ENCODE results near the gene RAPGEF4. TPM values are rescaled to one million over a fixed set of nuclear protein-coding genes. Genes with fewer than 3 reads are reported as not detected.
"Not testable (repeated sequence)": the region's sequence is repeated elsewhere in the genome, so short reads cannot be mapped to it uniquely, and the experiment has no call there.

Gene RAPGEF4
- total RNA-seq, 1 donor from 2014 or later, result 12.6 TPM

- intact Hi-C loops (cut with DNase I), result no loop called here
Observed at GRCh38 chr2:173032032-173032431, 296.4 kb downstream of the RAPGEF4 start.

DNA sequence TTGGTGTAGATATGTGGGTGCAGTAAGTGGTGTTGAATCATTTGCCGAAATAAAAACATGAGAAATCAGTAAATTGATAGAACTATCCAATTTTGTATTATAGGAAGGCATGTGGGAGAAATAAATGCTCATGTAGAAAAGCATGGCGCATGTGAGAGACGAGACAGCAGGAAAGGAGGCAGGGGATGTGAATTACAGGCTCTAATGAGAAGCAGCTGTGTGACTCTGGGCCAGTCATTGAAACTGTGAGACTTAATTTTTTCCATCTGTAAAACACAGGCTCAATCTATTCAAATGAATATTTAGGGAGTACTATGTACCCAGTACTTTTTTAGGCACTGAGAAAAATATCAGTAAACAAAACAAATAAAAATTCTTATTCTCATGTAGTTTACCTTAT, 297.4 kb downstream of the RAPGEF4 start:
- intact Hi-C loops (cut with DNase I), result no loop called here
- no peak for DNase-seq (ENCODE audit: low spot score)

More at GRCh38 chr2:173032032-173032431, 296.4 kb downstream of the RAPGEF4 start:
- no peak for DNase-seq (ENCODE audit: low spot score)

DNA sequence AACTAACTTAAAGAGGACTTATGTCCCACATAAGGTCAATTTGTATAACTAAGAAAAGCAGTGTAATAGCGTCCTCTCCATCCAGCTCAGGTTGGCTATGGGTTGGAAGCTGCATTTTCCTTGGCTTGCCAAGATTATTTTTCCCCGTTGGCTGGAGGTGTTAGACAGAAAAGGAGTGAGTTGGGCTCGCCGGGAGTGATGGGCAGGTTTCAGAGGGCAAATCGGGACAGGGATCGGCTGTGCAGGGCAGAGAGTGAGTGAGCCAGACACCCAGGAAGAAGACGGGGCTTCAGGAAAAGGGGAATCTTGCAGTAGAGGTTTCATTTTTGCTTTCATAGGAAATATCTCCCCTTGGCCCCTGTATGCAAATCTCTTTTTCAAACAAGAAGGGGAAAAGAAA, 298.5 kb downstream of the RAPGEF4 start:
- intact Hi-C loops (cut with DNase I), result no loop called here
- no peak for DNase-seq (ENCODE audit: low spot score)

- intact Hi-C loops (cut with DNase I), result loop anchor here (2.0 kb wide), 1 partner anchor 35 kb away; no protein-coding TSS in a partner anchor
- DNase-seq (ENCODE audit: low spot score), result no peak
Observed at GRCh38 chr2:173037245-173038120, 301.8 kb downstream of the RAPGEF4 start.

DNA sequence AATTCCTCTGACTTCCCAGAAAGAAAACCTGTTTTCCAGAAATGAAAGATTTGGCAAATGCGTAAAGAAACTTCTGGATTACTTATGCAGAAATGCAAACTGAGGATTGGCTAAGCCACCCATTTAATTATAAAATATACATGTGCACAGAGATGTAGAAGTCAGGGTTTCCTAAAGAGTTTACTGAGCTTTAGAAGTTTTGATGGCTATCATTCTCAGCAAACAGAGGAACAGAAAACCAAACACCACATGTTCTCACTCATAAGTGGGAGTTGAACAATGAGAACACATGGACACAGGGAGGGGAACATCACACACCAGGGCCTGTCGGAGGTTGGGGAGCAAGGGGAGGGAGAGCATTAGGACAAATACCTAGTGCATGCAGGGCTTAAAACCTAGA, 302.6 kb downstream of the RAPGEF4 start:
- intact Hi-C loops (cut with DNase I); DNase-seq (ENCODE audit: low spot score): not testable (repeated sequence)

GRCh38 chr2:173040729-173041128, 305.1 kb downstream of the RAPGEF4 start:
- no peak for DNase-seq (ENCODE audit: low spot score)
- intact Hi-C loops (cut with DNase I), result no loop called here

- intact Hi-C loops (cut with DNase I), result no loop called here
Observed at GRCh38 chr2:173043476-173043875, 307.8 kb downstream of the RAPGEF4 start.

DNA sequence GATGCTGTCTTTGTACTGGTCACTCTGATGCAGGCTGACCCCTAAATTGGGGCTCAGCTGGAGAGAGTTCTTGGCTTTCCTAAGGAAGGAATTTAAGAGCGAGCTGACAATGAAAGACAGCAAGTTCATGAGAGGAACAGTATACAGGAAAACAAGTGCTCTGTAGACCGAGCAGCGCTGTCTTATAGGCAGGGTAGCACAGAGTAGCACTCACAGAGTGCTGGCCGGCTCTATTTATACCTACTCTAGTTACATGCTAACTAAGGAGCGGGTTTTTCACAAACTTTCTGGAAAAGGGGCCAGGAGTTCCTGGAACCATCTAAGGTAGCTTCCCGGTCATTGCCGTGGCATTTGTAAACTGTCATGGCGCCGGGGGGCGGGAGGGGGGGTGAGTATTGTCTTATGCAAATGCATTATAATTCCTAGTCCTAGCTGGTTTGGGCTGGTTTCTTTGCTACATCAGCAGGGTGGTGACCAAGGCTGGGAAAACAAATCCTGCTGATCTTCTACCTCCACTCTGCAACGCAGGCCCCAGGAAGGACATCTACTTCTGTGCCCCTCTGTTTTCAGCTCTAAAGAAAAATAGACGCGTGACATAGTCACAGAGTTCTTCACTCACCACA, 308.4 kb downstream of the RAPGEF4 start:
- no peak for DNase-seq (ENCODE audit: low spot score)
- intact Hi-C loops (cut with DNase I), result no loop called here

More at GRCh38 chr2:173043476-173043875, 307.8 kb downstream of the RAPGEF4 start:
- no peak for DNase-seq (ENCODE audit: low spot score)

- no peak for DNase-seq (ENCODE audit: low spot score)
- intact Hi-C loops (cut with DNase I), result no loop called here
Observed at GRCh38 chr2:173044686-173045085, 309.0 kb downstream of the RAPGEF4 start.

- DNase-seq (ENCODE audit: low spot score), result no peak
- intact Hi-C loops (cut with DNase I), result no loop called here
Observed at GRCh38 chr2:173045181-173045580, 309.5 kb downstream of the RAPGEF4 start.

DNA sequence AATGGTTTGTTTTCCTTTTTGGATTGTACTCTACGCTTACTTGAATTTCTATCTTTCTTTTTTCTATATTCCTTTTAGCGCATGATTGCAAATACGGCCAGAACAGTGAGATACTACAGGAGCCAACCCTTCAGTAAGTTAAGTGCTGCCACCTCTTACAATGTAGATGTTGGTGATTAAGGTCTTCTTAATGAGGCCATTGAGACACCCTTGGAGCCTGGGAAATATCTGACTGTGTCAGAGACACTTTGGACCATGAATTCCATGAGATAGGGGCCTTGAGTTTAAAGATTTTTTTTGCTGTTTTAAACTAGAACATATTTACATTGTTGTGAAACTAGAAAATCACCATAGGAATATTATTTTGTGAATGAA, 312.9 kb downstream of the RAPGEF4 start:
- intact Hi-C loops (cut with DNase I), result no loop called here
- DNase-seq (ENCODE audit: low spot score), result no peak

GRCh38 chr2:173048897-173049661, 313.4 kb downstream of the RAPGEF4 start:
- intact Hi-C loops (cut with DNase I), result no loop called here
- no peak for DNase-seq (ENCODE audit: low spot score)

DNA sequence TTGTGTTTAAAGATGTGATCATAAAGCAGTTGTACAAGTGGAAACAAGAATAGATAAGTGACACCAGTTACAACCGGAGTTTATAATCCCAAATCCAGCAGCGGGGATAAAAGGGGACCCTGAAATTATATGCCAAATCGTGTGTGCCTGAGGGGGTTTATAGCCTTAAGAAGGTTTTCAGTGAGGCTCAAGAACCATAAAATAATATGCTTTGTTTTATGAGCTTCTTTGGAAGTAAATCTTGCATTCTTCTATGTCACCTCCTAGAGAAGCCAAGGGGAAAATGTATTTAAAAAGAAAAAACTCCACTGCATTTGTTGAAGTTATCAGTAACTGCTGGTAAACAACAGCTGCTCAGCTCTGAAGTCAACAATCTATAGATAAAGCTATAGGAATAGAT, 314.2 kb downstream of the RAPGEF4 start:
- intact Hi-C loops (cut with DNase I), result no loop called here
- DNase-seq (ENCODE audit: low spot score), result no peak

DNA sequence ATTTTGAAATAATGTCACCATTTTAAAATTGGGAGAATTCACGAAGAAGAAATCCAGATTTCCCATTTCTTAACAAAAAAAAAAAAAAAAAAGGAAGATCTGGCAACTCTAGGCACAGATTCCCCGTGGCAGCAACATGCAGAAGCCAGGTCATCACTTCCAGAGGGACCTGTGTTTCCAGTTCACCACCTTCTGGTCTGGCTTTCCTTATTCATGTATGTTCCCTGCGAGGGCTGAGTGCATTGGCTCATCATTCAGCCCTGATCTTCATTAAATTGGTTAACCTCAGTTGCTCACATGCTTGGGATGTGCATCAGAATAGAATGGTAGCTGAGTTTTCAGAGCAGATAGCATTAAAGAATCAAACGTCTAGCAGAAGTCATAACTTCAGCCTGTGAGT, 315.0 kb downstream of the RAPGEF4 start:
- no peak for DNase-seq (ENCODE audit: low spot score)
- intact Hi-C loops (cut with DNase I), result no loop called here

DNA sequence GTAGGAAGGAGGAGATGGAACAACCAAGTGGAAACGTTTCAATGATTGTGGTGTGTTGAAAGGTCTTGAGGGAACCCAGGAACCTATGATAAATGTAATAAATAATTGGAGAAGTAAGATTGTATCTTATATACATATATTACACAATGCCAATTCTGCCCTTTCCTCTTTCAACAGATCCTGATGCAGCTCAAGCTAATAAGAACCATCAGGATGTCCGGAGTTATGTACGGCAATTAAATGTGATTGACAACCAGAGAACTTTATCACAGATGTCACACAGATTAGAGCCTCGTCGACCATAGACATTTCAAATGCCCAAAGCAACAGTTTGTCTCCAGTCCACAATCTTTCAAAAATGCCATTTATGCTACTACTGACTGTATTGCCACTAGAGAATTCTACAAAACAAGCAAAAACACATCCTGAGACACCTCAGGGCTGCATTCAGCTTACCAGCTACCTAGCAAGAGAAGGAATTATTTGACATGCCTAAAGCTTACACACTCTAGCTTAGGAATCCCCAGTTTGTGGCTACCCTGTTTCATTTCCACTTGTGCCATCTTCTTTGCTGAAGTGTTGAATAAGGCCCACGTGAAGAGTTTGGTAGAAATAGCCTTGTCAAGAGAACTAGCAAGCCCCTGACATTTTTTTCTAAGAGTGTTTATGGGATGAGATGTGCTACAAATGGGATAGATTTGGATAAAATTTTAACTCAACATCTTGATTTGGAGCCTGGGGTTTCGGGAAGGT, 316.0 kb downstream of the RAPGEF4 start:
- no peak for DNase-seq (ENCODE audit: low spot score)
- intact Hi-C loops (cut with DNase I), result no loop called here

GRCh38 chr2:173053043-173053699, 317.5 kb downstream of the RAPGEF4 start:
- intact Hi-C loops (cut with DNase I), result no loop called here
- no peak for DNase-seq (ENCODE audit: low spot score)

GRCh38 chr2:173054466-173054865, 318.8 kb downstream of the RAPGEF4 start:
- DNase-seq (ENCODE audit: low spot score), result no peak
- intact Hi-C loops (cut with DNase I), result no loop called here

DNA sequence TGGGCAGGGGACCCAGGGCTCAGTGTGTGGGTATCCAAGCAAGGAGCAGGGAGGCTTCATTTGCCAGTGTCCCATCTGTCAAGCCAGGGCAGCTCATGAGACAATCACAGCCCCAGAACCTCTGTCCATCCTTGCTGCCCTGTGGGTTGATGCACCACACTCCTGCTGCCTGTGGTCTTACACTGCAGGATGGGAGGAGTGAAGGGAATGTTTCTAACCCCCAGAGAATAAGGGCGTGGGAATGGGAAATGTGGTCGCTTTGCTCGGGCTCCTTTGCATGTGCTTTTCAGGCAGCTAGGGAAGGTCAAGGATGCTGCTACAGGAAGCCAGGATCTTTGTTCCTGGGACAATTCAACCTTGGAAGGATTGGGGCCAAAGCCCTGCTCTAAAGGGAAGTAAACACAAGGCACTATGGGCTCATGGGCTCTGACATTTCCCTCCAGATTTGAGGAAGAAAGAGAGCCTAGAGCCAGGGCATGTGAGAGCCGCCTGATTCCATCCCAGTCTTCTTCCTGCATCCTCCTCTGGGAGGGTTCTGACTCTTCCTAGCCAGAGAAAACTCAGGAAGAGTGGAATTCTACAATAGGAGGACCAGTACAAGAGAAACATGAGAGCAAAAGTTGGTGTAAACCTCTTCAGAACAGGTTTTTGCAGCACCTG, 321.2 kb downstream of the RAPGEF4 start:
- DNase-seq (ENCODE audit: low spot score), result no peak
- intact Hi-C loops (cut with DNase I), result no loop called here

DNA sequence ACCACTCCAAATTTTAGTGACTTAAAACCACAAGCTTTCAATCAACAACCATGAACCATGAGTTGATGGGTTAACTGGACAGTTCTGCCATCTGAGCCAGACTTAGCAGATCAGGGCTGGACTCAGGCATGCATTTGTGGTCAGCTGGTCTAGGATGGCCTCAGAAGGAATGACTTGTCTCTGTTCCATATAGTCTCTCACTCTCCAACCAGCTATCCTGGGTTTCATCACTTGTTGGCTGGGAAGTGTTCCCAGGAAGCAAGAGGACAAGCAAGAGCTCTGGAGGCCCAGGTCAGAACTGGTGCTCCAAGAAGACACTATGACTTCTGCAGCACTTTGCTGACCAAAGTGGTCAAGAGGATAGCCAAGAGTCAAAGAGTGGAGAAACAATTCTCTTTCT, 322.5 kb downstream of the RAPGEF4 start:
- intact Hi-C loops (cut with DNase I), result no loop called here
- no peak for DNase-seq (ENCODE audit: low spot score)
